NCI-H128 (cell line): ENCODE results near the gene KNDC1.

ENCODE experiments used
- DNase-seq: peaks from one replicate; lab custom pipeline; 2025; ENCODE audit not compliant: unreplicated experiment; lab: John Stamatoyannopoulos, UW

Gene KNDC1

DNA sequence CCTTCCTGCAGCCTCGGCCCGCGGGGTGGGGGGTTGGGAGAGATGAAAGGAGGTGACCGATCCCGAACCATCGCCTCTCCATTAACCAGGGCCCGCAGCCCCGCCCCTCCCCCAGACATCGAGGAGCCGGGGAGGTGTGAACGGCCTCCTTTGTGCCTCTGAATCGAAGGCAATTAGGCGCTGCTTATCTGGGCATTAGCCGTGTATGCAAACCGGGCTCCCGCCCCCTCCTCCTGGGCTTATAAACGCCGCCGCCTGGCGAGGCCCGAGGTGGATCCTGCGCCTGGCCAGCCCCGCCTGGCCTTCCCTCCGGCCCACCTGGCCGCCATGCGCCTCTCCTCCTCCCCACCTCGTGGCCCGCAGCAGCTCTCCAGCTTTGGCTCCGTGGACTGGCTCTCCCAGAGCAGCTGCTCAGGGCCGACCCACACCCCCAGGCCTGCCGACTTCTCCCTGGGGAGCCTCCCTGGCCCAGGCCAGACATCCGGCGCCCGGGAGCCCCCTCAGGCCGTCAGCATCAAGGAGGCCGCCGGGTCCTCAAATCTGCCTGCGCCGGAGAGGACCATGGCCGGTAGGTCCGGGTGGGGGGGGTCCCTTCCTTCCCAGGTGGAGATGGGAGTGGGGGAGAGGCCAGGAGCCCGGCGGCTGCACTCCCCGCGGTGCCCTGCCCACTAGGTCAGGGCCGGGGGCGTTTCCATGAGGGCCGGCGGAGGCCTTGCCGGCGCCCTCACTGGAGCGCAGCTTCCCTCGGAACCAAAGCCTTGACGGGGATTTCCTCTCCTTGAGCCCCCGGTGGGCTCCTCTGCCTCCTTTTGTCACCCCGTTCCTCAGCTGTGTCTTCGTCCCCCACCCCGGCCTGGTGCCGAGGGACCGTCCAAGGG is 77.8 kb downstream of the KNDC1 start, which contains the start of gene VENTX:
Gene VENTX, plus strand, starts transcription at position 268 of the 878 bp plus-strand sequence. Its CDS starts 60 bp downstream, at position 328.
- no peak for DNase-seq

DNA sequence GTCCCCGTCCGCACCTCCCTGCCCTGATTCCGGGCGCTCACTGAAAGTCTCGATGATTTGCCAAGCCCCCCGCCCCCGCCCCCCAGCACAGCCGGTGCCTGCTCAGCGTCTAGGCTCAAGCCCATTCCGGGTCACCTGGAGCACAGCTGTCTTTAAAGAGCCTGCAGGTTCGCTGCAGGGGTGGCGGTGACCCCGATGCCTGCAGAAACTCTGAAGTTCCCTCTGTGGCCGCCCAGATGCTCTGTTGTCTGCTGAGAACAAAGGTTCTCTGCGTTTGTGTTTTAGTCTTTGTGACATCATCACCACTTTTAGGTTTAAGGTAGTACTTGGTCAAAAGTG is 78.4 kb downstream of the KNDC1 start:
- DNase-seq, result no peak

DNA sequence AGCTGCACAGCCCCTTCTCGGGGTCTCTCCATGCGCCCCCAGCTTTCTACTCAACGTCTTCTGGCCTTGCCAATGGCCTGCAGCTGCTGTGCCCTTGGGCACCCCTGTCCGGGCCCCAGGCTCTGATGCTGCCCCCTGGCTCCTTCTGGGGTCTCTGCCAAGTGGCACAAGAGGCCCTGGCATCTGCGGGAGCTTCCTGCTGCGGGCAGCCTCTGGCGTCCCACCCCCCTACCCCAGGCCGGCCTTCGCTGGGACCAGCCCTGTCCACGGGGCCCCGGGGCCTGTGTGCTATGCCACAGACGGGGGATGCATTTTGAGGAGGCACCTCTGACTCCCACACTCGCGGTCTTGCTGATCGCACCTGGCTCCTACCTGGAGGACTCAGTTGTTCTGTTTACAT is 80.0 kb downstream of the KNDC1 start:
- no peak for DNase-seq

DNA sequence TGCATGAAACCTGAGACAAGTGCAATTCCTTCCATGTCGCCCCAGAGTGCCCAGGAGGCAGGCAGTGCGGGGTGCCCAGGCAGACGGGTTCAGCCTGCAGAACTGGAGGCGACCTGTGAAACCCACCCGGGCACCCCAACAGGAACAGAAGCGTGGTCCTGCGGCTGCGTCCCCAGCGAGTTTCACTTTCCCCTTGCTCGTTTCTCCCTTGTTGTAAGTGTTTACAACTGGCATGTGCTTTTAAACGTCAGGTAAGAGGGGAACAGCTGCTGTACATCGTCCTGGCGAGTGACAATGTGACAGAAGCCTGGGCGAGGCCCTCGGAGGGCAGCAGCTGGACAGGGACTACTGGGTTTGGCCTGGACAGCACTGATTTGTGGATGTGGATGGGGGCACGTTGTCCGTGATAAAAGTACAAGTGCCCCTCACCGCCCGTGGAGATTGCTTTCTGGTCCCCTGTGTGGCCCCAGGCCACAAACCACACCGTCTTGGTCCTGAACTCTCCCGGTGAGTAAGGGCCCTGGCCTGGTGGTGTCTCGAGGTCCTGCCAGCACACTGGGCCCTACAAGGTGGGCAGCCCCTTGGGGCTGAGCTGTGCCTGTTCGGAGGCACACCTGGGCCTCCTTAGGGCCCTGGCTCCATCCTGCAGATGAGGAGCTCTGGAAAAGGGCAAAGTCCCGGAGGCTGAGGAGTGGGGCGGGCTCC is 81.6 kb downstream of the KNDC1 start:
- no peak for DNase-seq

DNA sequence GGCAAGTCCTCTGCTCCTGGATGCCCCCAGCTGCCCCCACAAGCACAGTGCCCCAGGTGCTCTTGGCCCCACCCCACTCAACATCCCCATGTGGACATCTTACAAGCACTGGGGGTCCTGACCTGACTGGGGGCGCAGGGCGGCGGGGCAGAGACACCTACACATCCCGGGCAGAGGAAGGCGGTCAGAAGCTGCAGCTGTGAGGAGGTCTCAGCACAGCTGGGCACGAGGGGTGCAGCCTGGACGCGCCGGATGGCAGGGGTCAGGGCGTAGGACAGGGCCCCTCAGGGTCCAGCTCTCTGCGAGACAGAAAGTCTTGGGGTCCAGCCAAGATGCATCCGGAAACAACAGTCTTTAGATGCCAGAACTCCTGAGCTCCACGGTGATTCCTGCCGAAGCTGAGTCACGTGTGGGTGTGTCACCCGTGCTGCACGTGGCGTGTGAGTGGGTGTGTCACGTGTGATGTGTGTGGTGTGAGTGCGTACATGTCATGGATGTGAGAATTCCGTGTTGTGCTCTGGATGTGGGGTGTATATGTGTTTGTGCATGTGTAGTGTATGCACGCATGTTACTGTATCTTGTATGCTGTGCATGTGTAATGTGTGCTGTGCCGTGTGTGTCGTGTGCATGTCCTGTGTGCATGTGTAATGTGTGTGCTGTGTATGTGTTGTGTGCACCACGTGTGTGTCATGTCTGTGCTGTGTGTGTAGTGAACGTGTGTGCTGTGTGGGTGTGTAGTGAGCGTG is 82.8 kb downstream of the KNDC1 start:
- no peak for DNase-seq

DNA sequence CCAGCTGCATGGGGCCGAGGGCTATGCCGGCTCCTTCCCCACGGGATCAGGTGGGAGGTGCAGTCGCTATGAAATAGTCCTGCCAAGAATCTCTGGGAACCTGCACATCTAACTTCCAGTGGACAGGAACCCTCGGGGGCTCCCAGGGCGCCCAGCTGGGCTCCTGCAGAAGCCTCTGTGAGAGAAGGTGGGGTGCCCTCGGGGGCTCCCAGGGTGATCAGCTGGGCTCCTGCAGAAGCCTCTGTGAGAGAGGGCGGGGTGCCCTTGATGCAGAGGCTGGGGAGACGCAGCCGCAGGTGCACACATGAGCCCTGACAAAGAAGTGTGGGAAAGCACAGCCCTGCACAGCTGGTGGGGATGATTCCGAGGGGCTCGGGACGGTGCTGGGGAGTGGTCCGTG is 83.6 kb downstream of the KNDC1 start:
- no peak for DNase-seq

DNA sequence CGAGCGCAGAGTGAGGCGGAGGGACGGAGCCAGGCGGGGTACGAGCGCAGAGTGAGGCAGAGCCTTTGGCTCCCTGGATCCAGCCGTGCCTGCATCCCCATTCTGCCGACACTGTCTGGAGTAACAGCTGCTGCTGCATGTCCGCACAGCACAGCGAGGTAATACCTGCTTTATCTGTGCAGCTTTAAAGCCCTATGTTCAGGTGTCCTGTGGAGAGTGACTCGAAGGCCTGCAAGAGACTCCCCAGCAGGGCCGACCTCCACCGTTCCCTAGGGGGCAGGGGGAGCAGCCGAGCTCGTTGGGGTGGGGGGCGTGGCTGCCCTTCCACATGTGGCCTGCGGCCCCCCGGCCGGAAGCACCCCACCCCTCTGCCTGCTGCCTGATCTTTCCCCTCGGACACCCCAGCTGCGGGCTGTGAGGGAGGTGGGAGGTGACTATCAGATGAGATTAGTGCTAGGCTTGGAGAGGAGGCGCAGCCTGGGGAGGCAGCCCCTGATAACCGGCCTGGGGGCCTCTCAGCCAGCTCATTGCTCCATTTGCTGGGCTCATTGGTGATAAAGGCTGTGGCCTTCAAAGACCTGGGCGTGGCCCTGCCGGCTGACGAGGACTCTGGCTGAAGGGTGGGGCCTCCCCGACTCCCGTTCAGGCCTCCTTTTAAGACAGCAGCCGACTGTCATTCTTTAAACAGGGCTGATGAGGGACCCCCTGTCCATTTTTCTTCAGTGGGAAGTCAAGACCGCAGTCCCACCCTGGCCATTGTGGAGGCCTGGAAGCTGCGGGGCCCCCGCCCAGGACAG is 85.6 kb downstream of the KNDC1 start:
- no peak for DNase-seq

DNA sequence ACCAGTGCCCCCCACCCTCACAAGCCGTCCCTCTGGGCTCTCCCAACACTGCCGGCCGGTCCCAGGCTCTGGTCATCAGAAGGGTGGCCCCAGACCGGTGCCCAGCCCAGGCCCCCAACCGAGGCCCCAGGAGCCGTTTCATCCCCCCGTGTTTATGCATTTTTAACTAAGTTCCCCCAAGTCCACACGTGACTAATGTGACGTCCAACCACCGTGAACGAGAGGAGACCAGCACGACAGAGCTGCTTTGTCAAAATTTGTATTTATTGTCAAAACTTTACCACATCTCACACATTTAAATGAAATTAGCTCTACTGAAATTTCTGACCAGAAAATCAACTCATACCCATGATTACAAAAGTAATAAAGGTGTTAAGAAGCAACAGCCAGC is 86.2 kb downstream of the KNDC1 start:
- DNase-seq, result no peak

DNA sequence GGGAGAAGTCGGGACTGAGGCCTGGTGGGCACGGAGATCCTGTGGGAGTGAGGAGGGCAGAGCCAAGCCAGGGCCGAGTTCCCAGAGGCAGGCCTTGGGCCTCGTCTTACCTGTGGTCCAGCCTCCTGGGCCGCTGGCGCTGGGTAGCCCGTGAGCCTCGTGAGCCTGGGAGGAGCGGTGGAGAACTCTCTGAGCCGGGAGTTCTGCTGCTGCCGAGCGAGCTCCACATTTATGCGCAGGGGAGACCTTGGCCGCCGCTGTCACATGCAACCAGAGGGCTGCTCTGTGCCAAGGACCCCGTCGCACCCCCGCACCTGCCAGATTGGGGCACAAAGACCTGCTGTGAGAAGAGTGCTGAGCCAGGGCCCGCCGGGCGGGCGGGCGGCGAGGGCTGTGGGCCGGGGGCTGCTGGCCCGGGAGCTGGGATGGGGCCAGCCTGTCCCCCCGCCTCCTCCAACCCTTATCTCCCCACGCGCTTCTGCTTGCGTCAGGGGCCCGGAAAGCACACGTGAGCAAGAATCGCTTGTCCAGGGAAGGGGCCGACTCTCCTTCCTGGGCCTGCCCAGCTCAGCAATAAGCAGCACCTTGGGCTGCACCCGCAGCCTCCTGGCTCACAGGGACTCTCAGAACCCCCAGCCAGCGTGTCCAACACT is 87.8 kb downstream of the KNDC1 start:
- DNase-seq, result no peak

DNA sequence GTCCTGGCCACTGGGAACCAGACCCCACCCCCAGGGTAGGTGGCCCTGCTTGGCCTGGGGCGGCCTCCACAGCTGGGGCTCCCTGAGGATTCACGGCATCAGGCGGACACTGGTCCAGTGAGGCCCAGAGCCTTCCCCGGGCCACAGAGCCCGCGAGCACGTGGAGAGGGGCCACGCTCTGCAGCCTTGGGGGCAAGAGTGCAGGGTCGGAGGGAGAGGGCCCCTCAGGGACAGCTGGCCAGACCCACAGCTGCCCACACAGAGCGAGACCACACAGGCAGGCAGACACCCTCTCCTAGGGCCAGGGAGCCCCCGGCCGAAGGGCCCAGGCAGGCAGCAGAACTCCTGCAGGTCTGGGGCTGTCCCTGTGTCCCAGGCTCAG is 88.3 kb downstream of the KNDC1 start:
- DNase-seq, result no peak

DNA sequence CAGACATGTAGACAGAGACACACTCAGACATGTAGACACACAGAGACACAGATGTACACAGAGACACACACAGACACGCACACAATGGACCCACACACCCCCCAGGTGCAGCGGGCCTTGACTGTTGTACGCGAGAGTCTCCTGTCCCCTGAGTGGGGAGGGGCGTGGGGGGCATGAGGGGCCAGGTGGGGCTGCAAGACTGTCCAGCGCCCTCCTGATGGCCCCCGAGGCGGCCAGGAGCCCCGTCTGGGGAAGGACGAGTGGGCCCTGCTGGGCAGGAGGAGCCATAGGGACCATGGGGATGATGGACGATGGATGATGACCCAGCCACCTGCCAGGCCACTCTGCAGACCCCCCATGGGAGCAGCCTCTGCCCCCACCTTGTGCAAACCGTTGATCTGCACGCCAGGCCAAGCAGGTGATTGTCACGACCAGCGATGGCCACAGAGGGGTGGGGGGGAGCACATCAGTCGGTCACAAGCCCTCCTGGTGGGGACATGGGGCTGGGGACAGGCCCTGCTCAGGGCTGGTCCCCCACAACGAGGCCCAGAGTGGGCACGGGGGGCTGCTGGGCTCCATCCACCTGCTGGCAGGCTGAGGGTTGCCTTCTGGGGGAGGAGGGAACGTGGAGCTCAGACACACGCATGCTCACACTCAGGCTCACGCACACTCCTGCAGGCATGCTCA is 89.2 kb downstream of the KNDC1 start:
- DNase-seq, result no peak

DNA sequence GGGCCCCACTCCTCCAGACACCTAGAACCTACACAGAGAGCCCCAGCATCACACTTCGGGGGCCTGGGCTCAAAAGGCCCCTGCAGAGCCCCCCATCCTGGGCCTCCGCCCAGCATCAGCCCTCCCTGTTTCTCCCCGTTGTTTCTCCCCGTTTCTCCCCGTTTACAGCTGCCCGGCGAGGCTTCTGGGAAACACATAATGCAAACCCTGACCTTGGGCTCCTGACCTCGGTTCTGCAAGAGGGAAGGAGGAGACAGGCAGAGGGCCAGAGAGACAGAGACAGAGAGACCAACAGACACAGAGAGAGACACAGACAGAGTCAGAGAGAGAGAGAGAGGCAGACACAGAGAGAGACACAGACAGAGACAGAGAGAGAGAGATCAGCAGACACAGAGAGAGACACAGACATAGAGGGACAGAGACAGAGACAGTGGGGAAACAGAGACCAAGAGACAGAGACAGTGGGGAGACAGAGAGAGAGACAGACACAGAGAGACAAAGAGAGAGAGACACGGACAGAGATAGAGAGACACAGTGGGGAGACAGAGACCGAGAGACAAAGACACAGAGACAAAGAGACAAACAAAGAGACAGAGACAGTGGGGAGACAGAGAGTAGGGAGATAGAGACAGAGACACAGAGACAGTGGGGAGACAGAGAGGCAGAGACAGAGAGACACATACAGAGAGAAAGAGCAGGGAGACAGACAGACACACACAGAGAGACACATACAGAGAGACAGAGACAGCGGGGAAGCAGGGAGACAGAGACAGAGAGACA is 90.1 kb downstream of the KNDC1 start:
- DNase-seq, result no peak

DNA sequence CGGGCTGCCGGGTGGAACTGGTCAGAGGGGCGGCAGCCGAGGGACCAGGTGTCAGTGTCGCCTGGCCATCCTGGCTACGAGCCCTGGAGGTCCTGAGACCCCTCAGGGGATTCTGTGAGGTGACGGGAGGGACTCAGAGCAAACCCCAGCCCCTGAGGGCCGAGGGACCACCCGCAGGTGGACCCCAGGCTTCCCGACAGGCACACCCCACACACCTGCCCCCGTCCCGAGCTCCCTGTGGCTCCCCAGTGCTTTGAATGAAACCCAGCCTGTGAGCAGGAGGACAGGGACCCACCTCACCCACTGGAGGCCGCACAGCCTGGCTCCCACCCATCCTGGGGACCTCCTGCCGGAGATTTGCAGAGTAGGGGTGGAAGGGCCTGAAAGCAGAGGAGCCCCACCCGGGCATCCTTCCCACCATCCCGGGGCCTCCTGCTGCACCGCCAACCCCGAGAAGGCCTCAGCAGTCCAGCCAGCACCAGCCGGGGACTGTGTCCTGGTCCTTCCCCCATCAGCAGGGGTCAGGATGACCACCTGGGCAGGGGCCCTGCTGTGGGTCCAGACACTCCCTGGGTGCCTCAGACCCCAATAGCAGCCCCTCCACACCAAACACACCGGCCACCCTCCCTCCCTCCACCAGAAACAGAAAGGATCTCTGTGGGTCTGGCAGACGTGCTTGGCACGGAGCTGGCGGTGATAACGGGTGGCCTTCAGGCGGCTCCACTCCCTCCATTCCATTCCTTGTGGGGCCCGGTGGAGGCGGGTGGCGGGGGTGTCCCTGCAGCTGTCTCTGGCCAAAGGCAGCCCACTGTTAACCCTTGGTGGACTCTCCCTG is 91.6 kb downstream of the KNDC1 start:
- no peak for DNase-seq

DNA sequence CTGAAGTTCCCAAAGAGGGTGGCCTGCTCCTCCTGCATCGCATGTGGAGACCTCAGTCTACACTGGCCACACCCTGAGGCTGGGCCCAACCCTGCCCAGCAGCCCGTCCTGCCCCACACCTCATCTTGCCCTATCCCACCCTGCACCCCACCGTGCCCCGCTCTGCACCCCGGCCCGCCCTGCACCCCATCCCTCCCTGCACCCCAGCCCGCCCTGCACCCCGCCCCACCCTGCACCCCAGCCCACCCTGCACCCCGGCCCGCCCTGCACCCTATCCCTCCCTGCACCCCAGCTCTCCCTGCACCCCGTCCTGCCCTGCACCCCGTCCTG is 92.2 kb downstream of the KNDC1 start:
- no peak for DNase-seq

DNA sequence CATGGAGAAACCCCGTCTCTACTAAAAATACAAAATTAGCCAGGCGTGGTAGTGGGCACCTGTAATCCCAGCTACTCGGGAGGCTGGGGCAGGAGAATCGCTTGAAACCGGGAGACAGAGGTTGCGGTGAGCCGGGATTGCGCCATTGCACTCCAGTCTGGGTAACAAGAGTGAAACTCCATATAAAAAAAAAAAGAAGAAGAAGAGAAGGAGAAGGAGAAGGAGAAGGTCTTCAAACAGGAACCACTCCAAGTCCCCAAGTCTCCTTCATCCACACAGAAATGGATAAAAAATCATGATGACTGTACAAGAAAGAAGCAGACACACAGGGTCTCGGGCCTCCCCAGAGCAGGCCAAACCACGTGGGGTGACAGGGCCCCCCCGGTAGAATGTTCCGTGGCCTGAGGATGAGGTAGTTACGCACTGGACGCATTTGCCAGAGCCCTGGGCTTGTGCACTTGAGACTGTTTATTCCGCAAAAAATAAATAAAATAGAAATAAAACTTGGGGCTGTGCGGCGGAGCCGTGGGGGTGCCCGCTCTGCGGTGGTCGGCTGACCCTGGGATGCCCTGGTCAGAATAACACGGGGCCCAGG is 93.4 kb downstream of the KNDC1 start:
- DNase-seq, result no peak

DNA sequence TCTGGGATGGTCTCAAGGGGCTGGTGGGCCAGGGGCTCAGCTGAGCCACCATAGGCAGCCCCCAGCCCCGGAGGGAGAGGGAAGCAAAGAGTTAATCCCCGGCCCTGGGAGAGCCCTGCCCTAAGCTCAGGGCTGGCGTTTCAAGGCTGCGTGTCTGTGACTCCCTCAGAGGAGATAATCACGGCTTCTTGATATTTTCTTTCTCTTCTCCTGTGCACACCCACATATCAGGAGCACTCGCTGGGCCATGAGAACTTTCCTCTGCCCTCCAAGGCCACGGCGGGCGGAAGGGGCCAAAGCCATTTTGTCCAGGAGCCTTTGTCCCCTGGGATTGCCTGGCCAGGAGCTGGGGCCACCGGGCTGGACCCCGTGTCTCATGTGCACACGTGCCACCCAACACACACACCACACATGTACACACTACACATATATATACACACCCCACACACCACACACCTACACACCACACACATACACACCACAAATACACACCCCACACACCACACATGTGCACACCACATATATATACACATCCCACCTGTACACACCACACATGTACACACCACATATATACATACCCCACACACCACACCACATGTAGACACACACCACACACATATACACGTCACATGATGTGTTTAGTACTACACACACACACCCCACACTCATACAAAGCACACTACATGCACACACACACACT is 94.6 kb downstream of the KNDC1 start:
- no peak for DNase-seq

DNA sequence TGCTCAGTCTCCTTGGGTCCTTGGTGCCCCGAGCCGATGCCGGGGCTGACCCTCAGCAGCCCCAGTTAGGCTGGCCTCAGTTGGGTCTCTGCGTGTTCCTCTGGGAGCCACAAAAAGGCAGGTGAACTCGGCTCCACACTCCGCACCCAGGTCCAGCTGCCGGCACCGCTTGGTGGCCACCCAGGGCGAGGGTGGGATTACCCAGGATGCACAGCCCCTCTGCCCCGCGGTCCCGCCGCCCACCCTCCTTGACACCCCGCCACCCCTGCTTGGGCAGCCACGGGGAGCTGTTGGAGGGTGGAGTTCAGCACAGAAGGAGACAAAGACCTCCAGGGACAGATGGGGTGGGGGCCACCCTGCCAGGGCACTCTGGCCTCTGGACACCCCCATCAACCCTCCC is 95.3 kb downstream of the KNDC1 start:
- no peak for DNase-seq
